Osteocyte (in vitro differentiated cells): ENCODE results near the gene IGFBP6. TPM values are rescaled to one million over a fixed set of nuclear protein-coding genes. Genes with fewer than 3 reads are reported as not detected.

Source experiments
- DNase-seq: peaks from one replicate; pipeline ENCODE4 v3.0.0; 2021; ENCODE audit warnings: mixed read lengths; ENCODE audit not compliant: unreplicated experiment; ENCODE audit errors: extremely low spot score
- H3K27ac Mint-ChIP-seq: one replicate; pipeline ENCODE4 v1.8.0; 2021; ENCODE audit warnings: mild to moderate bottlenecking, mixed read lengths; ENCODE audit not compliant: unreplicated experiment
- H3K27me3 Mint-ChIP-seq: one replicate; pipeline ENCODE4 v1.8.0; 2021; ENCODE audit warnings: mixed read lengths; ENCODE audit not compliant: unreplicated experiment
- H3K36me3 Mint-ChIP-seq: one replicate; pipeline ENCODE4 v1.8.0; 2021; ENCODE audit warnings: mixed read lengths; ENCODE audit not compliant: unreplicated experiment
- H3K4me1 Mint-ChIP-seq: one replicate; pipeline ENCODE4 v1.8.0; 2021; ENCODE audit warnings: mixed read lengths; ENCODE audit not compliant: unreplicated experiment
- H3K4me3 Mint-ChIP-seq: one replicate; pipeline ENCODE4 v1.8.0; 2021; ENCODE audit warnings: mild to moderate bottlenecking, moderate library complexity, mixed read lengths; ENCODE audit not compliant: unreplicated experiment
- H3K9me3 Mint-ChIP-seq: one replicate; pipeline ENCODE4 v1.8.0; 2021; ENCODE audit warnings: mixed read lengths; ENCODE audit not compliant: unreplicated experiment
- total RNA-seq: library from RNA; stranded (reverse); gene quantifications from 2 replicates; pipeline ENCODE4 v1.2.1, GENCODE V29; 2021
- TF ChIP-seq, protein P1 (sequence below): fragments of 200-600 bp; sonication (generic); IDR thresholded peaks from 2 replicates; pipeline ENCODE4 v1.5.0; 2021; ENCODE audit warnings: antibody characterized with exemption, mild to moderate bottlenecking, moderate library complexity

Gene IGFBP6
- total RNA-seq, 1 donor from 2014 or later = 18.8 TPM

DNA sequence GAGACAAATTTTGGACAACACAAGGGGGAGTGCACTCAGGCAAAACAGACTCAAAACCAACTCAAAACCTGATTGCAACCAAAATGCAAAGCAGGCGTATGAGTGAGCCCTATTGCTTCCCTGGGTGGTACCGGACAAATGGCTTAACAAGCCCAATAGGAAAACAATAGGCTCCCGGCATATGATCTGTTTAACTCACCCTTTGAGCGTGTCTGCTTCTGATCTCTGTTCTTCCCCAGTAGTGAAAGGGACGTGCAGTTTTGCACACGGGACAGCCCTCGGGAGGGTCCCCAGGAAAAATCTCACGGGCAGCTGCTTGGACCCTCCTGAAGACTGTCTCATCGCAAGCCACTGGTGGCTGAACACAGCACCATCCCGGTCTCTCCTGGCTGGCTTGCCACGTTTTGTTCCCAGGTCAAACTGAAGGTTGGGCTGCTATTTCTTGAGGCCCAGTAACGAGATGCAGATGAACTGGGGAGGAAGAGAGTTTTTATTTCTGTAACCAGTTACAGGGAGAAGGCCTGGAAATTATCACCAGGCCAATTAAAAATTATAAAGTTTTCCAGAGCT, 15.8 kb downstream of the IGFBP6 start:
- H3K9me3 Mint-ChIP-seq = no peaks in the 10 kb centered on the region
- TF ChIP-seq, protein P1, sequence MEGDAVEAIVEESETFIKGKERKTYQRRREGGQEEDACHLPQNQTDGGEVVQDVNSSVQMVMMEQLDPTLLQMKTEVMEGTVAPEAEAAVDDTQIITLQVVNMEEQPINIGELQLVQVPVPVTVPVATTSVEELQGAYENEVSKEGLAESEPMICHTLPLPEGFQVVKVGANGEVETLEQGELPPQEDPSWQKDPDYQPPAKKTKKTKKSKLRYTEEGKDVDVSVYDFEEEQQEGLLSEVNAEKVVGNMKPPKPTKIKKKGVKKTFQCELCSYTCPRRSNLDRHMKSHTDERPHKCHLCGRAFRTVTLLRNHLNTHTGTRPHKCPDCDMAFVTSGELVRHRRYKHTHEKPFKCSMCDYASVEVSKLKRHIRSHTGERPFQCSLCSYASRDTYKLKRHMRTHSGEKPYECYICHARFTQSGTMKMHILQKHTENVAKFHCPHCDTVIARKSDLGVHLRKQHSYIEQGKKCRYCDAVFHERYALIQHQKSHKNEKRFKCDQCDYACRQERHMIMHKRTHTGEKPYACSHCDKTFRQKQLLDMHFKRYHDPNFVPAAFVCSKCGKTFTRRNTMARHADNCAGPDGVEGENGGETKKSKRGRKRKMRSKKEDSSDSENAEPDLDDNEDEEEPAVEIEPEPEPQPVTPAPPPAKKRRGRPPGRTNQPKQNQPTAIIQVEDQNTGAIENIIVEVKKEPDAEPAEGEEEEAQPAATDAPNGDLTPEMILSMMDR = no peak
- no peaks in the 10 kb centered on the region for H3K36me3 Mint-ChIP-seq
- no peaks in the 10 kb centered on the region for H3K4me1 Mint-ChIP-seq
- H3K27me3 Mint-ChIP-seq = peaks cover 8% of the 10 kb centered on the region
- no peak overlapping the region for H3K27ac Mint-ChIP-seq
- H3K4me3 Mint-ChIP-seq = no peak overlapping the region
- no peak for DNase-seq

DNA sequence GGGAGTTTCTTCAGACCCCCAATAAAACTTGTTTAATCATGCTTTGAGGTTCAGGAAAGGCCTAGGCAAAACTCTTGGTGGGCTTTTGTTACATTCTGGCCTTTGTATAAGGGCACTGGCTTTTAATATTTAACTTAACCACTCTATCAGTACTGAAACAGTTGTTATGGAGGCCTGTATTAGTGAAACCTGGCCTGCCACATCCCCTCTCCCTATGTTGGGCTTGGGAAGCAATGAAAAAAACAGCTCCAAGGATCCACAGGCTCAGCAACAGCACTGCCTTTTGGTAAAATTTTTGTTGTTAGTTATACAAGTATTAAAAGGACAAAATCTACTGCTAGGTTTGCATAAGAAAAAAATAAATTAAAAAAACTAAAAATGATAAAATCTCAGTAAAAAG, 16.5 kb downstream of the IGFBP6 start:
- no peak overlapping the region for H3K4me3 Mint-ChIP-seq
- H3K27me3 Mint-ChIP-seq = peaks cover 8% of the 10 kb centered on the region
- H3K4me1 Mint-ChIP-seq = no peaks in the 10 kb centered on the region
- H3K9me3 Mint-ChIP-seq = no peaks in the 10 kb centered on the region
- no peak for DNase-seq
- TF ChIP-seq, protein P1 = no peak
- H3K27ac Mint-ChIP-seq = no peak overlapping the region
- H3K36me3 Mint-ChIP-seq = no peaks in the 10 kb centered on the region

DNA sequence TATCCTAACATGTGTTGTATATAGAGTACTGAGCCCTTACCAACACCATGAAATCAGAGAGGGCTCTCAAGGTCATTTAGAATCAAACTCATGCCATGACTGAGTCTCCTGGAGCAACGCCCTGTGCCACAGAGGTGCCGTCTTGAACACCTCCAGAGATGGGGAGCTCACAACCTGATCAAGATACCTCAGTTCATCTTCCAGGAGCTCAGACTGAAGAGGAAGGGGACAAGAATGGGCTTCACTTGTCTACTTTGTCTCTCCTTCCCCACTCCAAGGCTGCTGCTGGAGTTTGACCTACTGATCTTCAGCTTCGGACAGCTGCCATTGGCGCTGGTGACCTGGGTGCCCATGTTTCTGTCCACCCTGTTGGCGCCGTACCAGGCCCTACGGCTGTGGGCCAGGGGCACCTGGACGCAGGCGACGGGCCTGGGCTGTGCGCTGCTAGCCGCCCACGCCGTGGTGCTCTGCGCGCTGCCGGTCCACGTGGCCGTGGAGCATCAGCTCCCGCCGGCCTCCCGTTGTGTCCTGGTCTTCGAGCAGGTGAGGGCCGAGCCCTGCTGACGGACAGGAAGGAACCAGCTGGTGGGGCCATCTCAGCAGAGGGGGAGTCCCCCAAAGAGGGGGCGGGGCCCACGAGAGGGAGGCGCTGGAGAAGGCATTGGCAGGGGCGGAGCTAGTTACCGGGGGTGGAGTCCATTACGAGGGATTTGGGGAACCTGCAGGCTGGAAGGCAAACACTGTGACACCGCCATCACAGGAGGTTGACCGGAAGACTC, 17.8 kb downstream of the IGFBP6 start:
- H3K4me3 Mint-ChIP-seq = no peak overlapping the region
- DNase-seq = no peak
- no peaks in the 10 kb centered on the region for H3K36me3 Mint-ChIP-seq
- H3K27me3 Mint-ChIP-seq = peaks cover 6% of the 10 kb centered on the region
- TF ChIP-seq, protein P1 = no peak
- H3K4me1 Mint-ChIP-seq = no peaks in the 10 kb centered on the region
- H3K27ac Mint-ChIP-seq = no peak overlapping the region
- no peaks in the 10 kb centered on the region for H3K9me3 Mint-ChIP-seq

DNA sequence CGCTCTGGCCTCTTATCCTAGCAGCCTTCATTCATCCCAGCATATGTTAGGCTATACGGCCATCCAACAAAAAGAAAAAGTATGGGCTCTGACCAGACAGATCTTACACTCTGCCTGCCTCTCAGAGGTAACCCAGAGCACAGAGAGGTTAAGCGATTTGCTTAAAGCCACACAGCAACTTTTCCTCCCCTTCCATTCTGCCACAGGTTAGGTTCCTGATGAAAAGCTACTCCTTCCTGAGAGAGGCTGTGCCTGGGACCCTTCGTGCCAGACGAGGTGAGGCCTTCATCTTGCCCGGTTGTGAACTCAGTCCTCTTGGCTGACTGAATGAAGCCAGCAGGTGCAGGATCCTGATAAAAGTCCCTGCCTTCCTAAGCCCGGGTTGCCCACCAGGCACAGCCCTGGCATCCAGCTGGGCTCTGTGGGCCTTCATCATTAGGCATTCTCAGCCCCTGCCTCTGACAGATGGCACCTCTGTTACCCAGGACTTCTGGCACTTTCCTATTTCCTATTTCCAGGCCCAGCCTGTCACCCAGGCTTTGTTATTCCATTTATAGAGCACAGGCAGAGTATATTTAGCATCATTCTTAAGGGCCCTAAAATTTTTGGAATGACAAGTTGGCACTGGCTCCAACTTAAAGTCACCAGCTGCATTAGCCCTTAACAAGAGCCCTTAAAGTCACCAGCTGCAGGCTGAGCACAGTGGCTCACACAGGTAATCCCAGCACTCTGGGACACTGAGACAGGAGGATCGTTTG, 18.6 kb downstream of the IGFBP6 start:
- no peaks in the 10 kb centered on the region for H3K36me3 Mint-ChIP-seq
- TF ChIP-seq, protein P1 = no peak

DNA sequence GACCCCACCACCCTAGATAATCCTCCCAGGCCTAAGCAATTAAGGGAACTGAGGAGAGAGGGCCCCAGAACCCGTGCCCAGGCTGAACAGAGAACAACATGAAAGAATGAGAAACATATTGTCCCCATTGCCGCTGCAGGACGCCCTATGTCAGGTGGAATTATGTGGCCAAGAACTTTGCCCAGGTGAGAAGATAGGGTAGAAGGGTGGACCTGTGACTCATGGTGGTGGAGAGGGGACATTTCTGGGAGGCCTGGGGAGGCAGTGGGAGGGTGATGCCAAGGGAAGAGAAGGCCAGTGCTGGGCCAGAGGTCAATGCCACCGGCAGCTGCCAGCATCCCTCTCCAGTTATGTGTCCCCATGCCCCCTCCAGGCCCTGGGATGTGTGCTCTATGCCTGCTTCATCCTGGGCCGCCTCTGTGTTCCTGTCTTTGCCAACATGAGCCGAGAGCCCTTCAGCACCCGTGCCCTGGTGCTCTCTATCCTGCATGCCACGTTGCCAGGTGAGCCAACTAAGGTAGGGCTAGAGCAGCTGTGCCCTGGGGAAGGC, 21.4 kb downstream of the IGFBP6 start:
- DNase-seq = peak; percentile 68
- H3K27ac Mint-ChIP-seq = no peak overlapping the region
- TF ChIP-seq, protein P1 = no peak

More for the DNA sequence above, 18.6 kb downstream of the IGFBP6 start:
- Mint-ChIP-seq H3K4me3 (no peak overlapping the region), H3K27ac (no peak overlapping the region), H3K4me1 (no peaks in the 10 kb centered on the region), H3K9me3 (no peaks in the 10 kb centered on the region), H3K27me3 (peaks cover 6% of the 10 kb centered on the region)
- DNase-seq = no peak

More for the DNA sequence above, 21.4 kb downstream of the IGFBP6 start:
- Mint-ChIP-seq H3K9me3 (no peaks in the 10 kb centered on the region), H3K36me3 (no peaks in the 10 kb centered on the region), H3K4me1 (peaks cover 6% of the 10 kb centered on the region), H3K27me3 (no peaks in the 10 kb centered on the region), H3K4me3 (no peak overlapping the region)
